HCT116 (cell line): ENCODE data around the gene RBBP9.

ENCODE experiments used
- EZH2 ChIP-seq: fragments of 200-600 bp; sonication (generic); IDR thresholded peaks from 2 replicates; pipeline ENCODE4 v1.6.1; 2017; ENCODE audit warnings: antibody characterized with exemption, mixed run types
- POLR2A ChIP-seq: IDR thresholded peaks from 2 replicates; pipeline ENCODE4 v1.7.0; 2011; ENCODE audit warnings: borderline replicate concordance; ENCODE audit not compliant: insufficient read depth, insufficient read length; ENCODE audit errors: extremely low read depth
- SRF ChIP-seq: IDR thresholded peaks from 2 replicates; pipeline ENCODE4 v1.6.1; 2012; ENCODE audit warnings: low read depth
- YY1 ChIP-seq: IDR thresholded peaks from 2 replicates; pipeline ENCODE4 v1.6.1; 2011; ENCODE audit warnings: low read length, low read depth, moderate library complexity, mild to moderate bottlenecking; ENCODE audit not compliant: insufficient replicate concordance; ENCODE audit errors: extremely low read depth
- TF ChIP-seq, protein P1 (sequence below), 3 experiments: fragments of 200-600 bp in 1 of 3; sonication (generic) in 1 of 3; IDR thresholded peaks in 2 of 3; conservative IDR thresholded peaks in 1 of 3; 2 replicates each; pipeline ENCODE4 v1.5.1; 2012 to 2017; ENCODE audit warnings: low read depth in 2 of 3, low read length in 2 of 3, antibody characterized with exemption in 1 of 3, borderline replicate concordance in 1 of 3, control low read depth in 1 of 3, mild to moderate bottlenecking in 1 of 3, mixed read lengths in 1 of 3, mixed run types in 1 of 3, moderate library complexity in 1 of 3; ENCODE audit not compliant: insufficient read depth in 1 of 3
- TF ChIP-seq, protein P2 (sequence below): IDR thresholded peaks from 2 replicates; pipeline ENCODE4 v1.6.1; 2012; ENCODE audit warnings: low read depth

DNA sequence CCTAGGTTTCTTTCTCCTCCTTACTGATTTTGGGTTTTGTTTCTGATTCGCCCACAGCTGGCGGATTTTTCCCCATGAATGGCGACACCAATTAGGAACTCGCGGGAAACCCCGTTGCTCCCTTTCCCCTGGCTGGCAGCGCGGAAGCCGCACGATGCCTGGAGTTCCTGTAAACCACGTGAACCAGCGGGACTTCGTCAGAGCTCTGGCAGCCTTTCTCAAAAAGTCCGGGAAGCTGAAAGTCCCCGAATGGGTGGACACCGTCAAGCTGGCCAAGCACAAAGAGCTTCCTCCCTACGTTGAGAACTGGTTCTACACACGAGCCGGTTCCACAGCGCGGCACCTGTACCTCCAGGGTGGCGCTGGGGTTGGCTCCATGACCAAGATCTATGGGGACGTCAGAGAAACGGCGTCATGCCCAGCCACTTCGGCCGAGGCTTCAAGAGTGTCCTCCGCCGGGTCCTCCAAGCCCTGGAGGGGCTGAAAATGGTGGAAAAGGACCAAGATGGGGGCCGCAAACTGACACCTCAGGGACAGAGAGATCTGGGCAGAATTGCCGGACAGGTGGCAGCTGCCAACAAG, 7.5 kb upstream of the RBBP9 start:
- no peak for TF ChIP-seq SRF
- TF ChIP-seq, protein P1, sequence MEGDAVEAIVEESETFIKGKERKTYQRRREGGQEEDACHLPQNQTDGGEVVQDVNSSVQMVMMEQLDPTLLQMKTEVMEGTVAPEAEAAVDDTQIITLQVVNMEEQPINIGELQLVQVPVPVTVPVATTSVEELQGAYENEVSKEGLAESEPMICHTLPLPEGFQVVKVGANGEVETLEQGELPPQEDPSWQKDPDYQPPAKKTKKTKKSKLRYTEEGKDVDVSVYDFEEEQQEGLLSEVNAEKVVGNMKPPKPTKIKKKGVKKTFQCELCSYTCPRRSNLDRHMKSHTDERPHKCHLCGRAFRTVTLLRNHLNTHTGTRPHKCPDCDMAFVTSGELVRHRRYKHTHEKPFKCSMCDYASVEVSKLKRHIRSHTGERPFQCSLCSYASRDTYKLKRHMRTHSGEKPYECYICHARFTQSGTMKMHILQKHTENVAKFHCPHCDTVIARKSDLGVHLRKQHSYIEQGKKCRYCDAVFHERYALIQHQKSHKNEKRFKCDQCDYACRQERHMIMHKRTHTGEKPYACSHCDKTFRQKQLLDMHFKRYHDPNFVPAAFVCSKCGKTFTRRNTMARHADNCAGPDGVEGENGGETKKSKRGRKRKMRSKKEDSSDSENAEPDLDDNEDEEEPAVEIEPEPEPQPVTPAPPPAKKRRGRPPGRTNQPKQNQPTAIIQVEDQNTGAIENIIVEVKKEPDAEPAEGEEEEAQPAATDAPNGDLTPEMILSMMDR (IDR thresholded peaks at IDR 0.05 in 2 of 3, conservative IDR thresholded peaks at IDR 0.05 in 1 of 3; ENCODE audit: borderline replicate concordance in 1 of 3, insufficient read depth in 1 of 3, low read depth in 2 of 3, low read length in 2 of 3): no peak
- TF ChIP-seq POLR2A: no peak
- no peak for TF ChIP-seq YY1
- TF ChIP-seq EZH2: no peak
- TF ChIP-seq, protein P2, sequence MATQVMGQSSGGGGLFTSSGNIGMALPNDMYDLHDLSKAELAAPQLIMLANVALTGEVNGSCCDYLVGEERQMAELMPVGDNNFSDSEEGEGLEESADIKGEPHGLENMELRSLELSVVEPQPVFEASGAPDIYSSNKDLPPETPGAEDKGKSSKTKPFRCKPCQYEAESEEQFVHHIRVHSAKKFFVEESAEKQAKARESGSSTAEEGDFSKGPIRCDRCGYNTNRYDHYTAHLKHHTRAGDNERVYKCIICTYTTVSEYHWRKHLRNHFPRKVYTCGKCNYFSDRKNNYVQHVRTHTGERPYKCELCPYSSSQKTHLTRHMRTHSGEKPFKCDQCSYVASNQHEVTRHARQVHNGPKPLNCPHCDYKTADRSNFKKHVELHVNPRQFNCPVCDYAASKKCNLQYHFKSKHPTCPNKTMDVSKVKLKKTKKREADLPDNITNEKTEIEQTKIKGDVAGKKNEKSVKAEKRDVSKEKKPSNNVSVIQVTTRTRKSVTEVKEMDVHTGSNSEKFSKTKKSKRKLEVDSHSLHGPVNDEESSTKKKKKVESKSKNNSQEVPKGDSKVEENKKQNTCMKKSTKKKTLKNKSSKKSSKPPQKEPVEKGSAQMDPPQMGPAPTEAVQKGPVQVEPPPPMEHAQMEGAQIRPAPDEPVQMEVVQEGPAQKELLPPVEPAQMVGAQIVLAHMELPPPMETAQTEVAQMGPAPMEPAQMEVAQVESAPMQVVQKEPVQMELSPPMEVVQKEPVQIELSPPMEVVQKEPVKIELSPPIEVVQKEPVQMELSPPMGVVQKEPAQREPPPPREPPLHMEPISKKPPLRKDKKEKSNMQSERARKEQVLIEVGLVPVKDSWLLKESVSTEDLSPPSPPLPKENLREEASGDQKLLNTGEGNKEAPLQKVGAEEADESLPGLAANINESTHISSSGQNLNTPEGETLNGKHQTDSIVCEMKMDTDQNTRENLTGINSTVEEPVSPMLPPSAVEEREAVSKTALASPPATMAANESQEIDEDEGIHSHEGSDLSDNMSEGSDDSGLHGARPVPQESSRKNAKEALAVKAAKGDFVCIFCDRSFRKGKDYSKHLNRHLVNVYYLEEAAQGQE: no peak
